Dermis microvascular lymphatic vessel endothelial cell (primary cell): Measurements from ENCODE around the gene ALKBH3. TPM values are rescaled to one million over a fixed set of nuclear protein-coding genes. Genes with fewer than 3 reads are reported as not detected.
A peak's percentile ranks its signal among the peaks of the same experiment; 100 is the strongest.

Experiments used
- DNase-seq, 2 donors: peaks; one replicate each; pipeline versions ENCODE4 v3.0.0 to v3.0.0-alpha.2; 2010; ENCODE audit warnings: low read depth in 2 of 2
- total RNA-seq: library from RNA; depleted of rRNA; stranded (reverse); fragments of >200 nt; gene quantifications from 2 replicates; pipeline ENCODE4 v1.2.1, GENCODE V29; 2014

ALKBH3 gene
- 27.1 and 29.1 TPM in 2 replicates for total RNA-seq

- DNase-seq, result peak; percentile 89 to 96
Measured at GRCh38 chr11:43880640-43881159, at the start of gene ALKBH3. Gene ALKBH3 (plus strand): TSS chr11:43880831. CDS start chr11:43882653, 1,822 bp downstream.

GRCh38 chr11:43830928-43831440, 49.6 kb upstream of the ALKBH3 start:
- DNase-seq, result peak; percentile 26 to 95

- no peak for DNase-seq
Measured at GRCh38 chr11:43832536-43832935, 48.1 kb upstream of the ALKBH3 start.

GRCh38 chr11:43833657-43834073, 47.0 kb upstream of the ALKBH3 start:
- DNase-seq, result peak; percentile 63 to 65

DNA sequence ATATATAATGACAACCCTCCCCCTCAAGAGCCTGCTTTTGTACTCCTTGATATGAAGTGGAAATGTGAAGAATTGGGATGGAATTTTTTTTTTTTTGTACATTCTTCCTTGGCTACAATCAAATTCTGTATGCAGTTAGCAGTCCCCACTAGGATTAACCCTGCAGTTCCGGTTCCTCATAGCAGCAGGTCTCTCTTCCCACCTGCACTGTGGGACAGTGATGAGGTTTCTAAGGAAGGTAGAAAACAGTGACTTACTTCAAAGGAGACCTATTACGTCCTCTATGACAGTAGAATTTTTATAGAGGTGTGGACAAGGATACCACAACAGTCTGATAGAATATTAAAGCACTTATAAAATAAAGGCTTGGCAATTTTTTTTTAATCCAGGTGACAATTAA, 46.3 kb upstream of the ALKBH3 start:
- DNase-seq, result no peak

GRCh38 chr11:43835104-43835503, 45.5 kb upstream of the ALKBH3 start:
- DNase-seq, result no peak

GRCh38 chr11:43837879-43838278, 42.8 kb upstream of the ALKBH3 start:
- DNase-seq, result no peak

- no peak for DNase-seq
Measured at GRCh38 chr11:43842021-43842420, 38.6 kb upstream of the ALKBH3 start.

GRCh38 chr11:43845816-43846215, 34.8 kb upstream of the ALKBH3 start:
- no peak for DNase-seq

GRCh38 chr11:43852057-43852636, 28.5 kb upstream of the ALKBH3 start:
- peak; percentile 60 to 79 for DNase-seq

GRCh38 chr11:43853781-43854180, 26.9 kb upstream of the ALKBH3 start:
- peak in 1 of 2 donors; percentile 4 for DNase-seq

- DNase-seq, result no peak
Measured at GRCh38 chr11:43856993-43857392, 23.6 kb upstream of the ALKBH3 start.

- no peak for DNase-seq
Measured at GRCh38 chr11:43861141-43861540, 19.5 kb upstream of the ALKBH3 start.

- DNase-seq, result peak in 1 of 2 donors; percentile 40
Measured at GRCh38 chr11:43866520-43866919, 14.1 kb upstream of the ALKBH3 start.

DNA sequence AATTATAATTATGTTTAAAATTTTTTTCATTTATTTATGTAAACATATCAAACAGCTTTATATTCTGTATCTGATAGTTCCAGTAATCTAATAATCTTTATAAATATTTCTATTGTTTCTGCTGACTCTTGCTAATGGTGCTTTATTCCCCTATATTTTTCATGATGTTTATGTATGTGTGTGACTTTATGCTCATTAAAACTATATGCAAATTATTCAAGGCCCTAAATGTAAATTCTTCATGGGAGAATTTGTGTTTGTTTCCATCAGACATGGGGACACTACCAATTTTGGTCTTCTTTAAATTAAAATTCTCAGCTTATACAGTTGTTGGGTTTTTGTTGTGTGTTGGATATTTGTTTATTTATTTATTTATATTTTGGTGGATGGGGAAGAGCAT, 13.7 kb upstream of the ALKBH3 start:
- DNase-seq, result no peak

DNA sequence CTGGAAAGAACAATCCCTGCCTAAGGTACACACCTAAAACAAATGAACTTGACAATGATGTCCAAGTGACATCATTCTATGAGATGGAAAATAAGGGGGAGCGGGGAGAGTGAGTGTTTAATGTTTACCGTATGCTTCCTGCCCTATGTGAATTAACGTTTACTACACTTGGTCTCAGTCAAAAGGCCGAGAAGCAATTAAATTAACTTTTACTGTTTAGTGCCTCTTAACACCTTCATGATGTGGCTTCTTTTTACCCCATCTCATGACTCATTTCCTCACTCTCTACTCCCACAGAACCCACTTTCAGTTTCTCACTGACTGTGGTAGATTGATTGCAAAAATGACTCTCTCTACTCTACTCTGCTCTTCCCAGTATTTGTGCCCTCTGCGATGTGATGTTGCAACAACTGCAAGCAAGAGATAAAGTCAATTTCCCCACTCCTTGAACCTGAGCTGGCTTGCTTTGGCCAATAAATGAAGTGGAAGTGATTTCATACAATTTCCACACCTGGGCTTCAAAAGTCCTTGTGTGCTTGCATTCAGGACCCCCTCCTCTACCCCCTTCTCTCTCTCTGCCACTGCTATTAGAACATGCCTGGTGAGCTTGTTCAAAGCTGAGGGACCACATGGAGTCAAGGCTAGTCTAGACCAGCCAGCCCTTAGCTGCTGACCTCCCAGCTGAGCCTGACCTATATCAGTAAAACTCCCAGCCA, 11.6 kb upstream of the ALKBH3 start:
- DNase-seq, result peak in 1 of 2 donors; percentile 12

- DNase-seq, result no peak
Measured at GRCh38 chr11:43871051-43871450, 9.6 kb upstream of the ALKBH3 start.

DNA sequence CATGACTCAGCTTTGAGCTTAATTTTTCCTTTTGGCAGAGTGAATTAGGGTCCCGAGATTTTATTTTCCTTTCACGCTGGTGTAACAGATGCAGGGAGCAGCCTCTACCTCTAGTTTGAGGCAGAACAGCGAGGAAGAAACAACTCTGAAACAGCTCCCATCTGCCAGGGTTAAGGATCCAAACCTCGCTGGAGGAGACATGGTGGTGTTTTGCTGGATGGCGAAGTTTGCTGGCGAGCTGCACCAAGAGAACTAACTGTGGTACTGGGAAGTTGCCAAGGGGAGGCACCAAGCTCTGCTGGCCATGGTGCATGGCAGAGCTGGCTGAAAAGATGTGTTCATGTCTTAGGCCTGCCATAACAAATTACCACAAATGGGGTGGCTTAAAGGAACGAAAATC, 7.6 kb upstream of the ALKBH3 start:
- no peak for DNase-seq

- DNase-seq, result no peak
Measured at GRCh38 chr11:43874078-43874477, 6.6 kb upstream of the ALKBH3 start.

DNA sequence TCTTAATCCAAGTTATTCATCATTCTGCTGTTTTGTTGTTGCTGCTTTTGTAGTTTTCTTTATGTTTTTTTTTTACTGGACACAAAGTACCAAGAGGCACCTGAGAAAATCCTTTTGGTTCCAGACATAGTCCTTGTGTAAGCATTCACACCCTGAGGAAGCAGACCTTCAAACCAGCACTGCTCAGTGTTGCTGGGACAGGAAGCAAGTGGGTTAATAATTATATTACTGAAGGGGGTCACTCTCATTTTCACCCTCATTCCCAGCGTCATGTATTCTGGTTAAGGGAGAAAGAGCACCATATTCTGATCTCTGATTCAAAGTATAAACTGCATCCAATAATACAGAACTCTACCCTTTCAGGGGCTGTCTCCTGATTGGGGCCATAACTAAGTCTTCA, 5.9 kb upstream of the ALKBH3 start:
- DNase-seq, result no peak

- DNase-seq, result no peak
Measured at GRCh38 chr11:43879789-43880639, 617 bp upstream of the ALKBH3 start.

GRCh38 chr11:43892851-43893250, 12.2 kb downstream of the ALKBH3 start:
- DNase-seq, result no peak
